ENCODE results near the gene MSH2. TPM values are rescaled to one million over a fixed set of nuclear protein-coding genes. Genes with fewer than 3 reads are reported as not detected.

MSH2 gene
- total and polyA plus RNA-seq, 5 donors from 2014 or later, result 12.9 to 29.9 (median 29.0) TPM

GRCh38 chr2:47456851-47457250 is 53.9 kb downstream of the MSH2 start:
- H3K27ac ChIP-seq (ENCODE audit: insufficient read depth, low read length, poor library complexity, severe bottlenecking), result no peak overlapping the region
- H3K4me1 ChIP-seq (ENCODE audit: control insufficient read depth, insufficient read depth, low read length, poor library complexity, severe bottlenecking), result no peaks in the 10 kb centered on the region
- no peaks in the 10 kb centered on the region for H3K27me3 ChIP-seq (ENCODE audit: control insufficient read depth, insufficient read depth, low read length)
- Mint-ChIP-seq H3K9me3 (peaks cover 0 to 2% (median 0%) of the 10 kb centered on the region in 7 donors), H3K4me3 (no peak overlapping the region), H3K4me1 (peaks cover 15 to 28% (median 19%) of the 10 kb centered on the region in 4 donors), H3K27me3 (no peaks in the 10 kb centered on the region), H3K27ac (peak overlapping the region in 1 of 3 donors; percentile 72), H3K36me3 (peaks cover 39% of the 10 kb centered on the region)
- no peak for ATAC-seq (ENCODE audit: low read depth in 2 of 2)
- H3K9me3 ChIP-seq (ENCODE audit: control insufficient read depth in 2 of 2, low read length in 2 of 2), result no peaks in the 10 kb centered on the region
- no peak overlapping the region for H3K4me3 ChIP-seq (ENCODE audit: low read depth, low read length)
- H3K36me3 ChIP-seq (ENCODE audit: control insufficient read depth, insufficient read depth, low read length), result peaks cover 6% of the 10 kb centered on the region
- no peak for DNase-seq

GRCh38 chr2:47457268-47457667 is 54.3 kb downstream of the MSH2 start:
- no peak for ATAC-seq (ENCODE audit: low read depth in 2 of 2)

GRCh38 chr2:47459021-47459420 is 56.1 kb downstream of the MSH2 start:
- Histone ChIP-seq H3K27me3 (ENCODE audit: control insufficient read depth, insufficient read depth, low read length) (no peaks in the 10 kb centered on the region), H3K36me3 (ENCODE audit: control insufficient read depth, insufficient read depth, low read length) (peaks cover 12% of the 10 kb centered on the region), H3K4me3 (ENCODE audit: low read depth, low read length) (no peak overlapping the region), H3K27ac (ENCODE audit: insufficient read depth, low read length, poor library complexity, severe bottlenecking) (no peak overlapping the region), H3K4me1 (ENCODE audit: control insufficient read depth, insufficient read depth, low read length, poor library complexity, severe bottlenecking) (no peaks in the 10 kb centered on the region), H3K9me3 (ENCODE audit: control insufficient read depth in 2 of 2, low read length in 2 of 2) (no peaks in the 10 kb centered on the region)
- no peaks in the 10 kb centered on the region for H3K27me3 Mint-ChIP-seq
- DNase-seq (no peak), ATAC-seq (ENCODE audit: low read depth in 2 of 2) (no peak)
- no peak overlapping the region for H3K4me3 Mint-ChIP-seq
- peaks cover 0 to 2% (median 0%) of the 10 kb centered on the region in 7 donors for H3K9me3 Mint-ChIP-seq
- H3K27ac Mint-ChIP-seq, result peak overlapping the region; percentile 1 to 22 (median 2)
- H3K4me1 Mint-ChIP-seq, result peaks cover 12 to 28% (median 19%) of the 10 kb centered on the region in 4 donors
- peaks cover 48% of the 10 kb centered on the region for H3K36me3 Mint-ChIP-seq

More at GRCh38 chr2:47457268-47457667, 54.3 kb downstream of the MSH2 start:
- no peak for DNase-seq
- H3K4me1 ChIP-seq (ENCODE audit: control insufficient read depth, insufficient read depth, low read length, poor library complexity, severe bottlenecking), result no peaks in the 10 kb centered on the region
- no peak overlapping the region for H3K27ac ChIP-seq (ENCODE audit: insufficient read depth, low read length, poor library complexity, severe bottlenecking)
- Mint-ChIP-seq H3K9me3 (peaks cover 0 to 2% (median 0%) of the 10 kb centered on the region in 7 donors), H3K4me1 (peaks cover 15 to 28% (median 19%) of the 10 kb centered on the region in 4 donors), H3K27me3 (no peaks in the 10 kb centered on the region), H3K27ac (peak overlapping the region in 1 of 3 donors; percentile 72), H3K36me3 (peaks cover 38% of the 10 kb centered on the region), H3K4me3 (no peak overlapping the region)
- no peaks in the 10 kb centered on the region for H3K27me3 ChIP-seq (ENCODE audit: control insufficient read depth, insufficient read depth, low read length)
- peaks cover 6% of the 10 kb centered on the region for H3K36me3 ChIP-seq (ENCODE audit: control insufficient read depth, insufficient read depth, low read length)
- H3K4me3 ChIP-seq (ENCODE audit: low read depth, low read length), result no peak overlapping the region
- no peaks in the 10 kb centered on the region for H3K9me3 ChIP-seq (ENCODE audit: control insufficient read depth in 2 of 2, low read length in 2 of 2)

GRCh38 chr2:47460766-47461165 is 57.8 kb downstream of the MSH2 start:
- H3K36me3 Mint-ChIP-seq, result peaks cover 53% of the 10 kb centered on the region
- Histone ChIP-seq H3K27ac (ENCODE audit: insufficient read depth, low read length, poor library complexity, severe bottlenecking) (no peak overlapping the region), H3K4me3 (ENCODE audit: low read depth, low read length) (no peak overlapping the region), H3K36me3 (ENCODE audit: control insufficient read depth, insufficient read depth, low read length) (peaks cover 19% of the 10 kb centered on the region), H3K27me3 (ENCODE audit: control insufficient read depth, insufficient read depth, low read length) (no peaks in the 10 kb centered on the region), H3K4me1 (ENCODE audit: control insufficient read depth, insufficient read depth, low read length, poor library complexity, severe bottlenecking) (no peaks in the 10 kb centered on the region), H3K9me3 (ENCODE audit: control insufficient read depth in 2 of 2, low read length in 2 of 2) (no peaks in the 10 kb centered on the region)
- H3K9me3 Mint-ChIP-seq, result peaks cover 0 to 2% (median 0%) of the 10 kb centered on the region in 7 donors
- peaks cover 12 to 28% (median 17%) of the 10 kb centered on the region in 4 donors for H3K4me1 Mint-ChIP-seq
- no peak overlapping the region for H3K4me3 Mint-ChIP-seq
- ATAC-seq (ENCODE audit: low read depth in 2 of 2), result no peak
- H3K27me3 Mint-ChIP-seq, result no peaks in the 10 kb centered on the region
- H3K27ac Mint-ChIP-seq, result no peak overlapping the region
- DNase-seq, result no peak

GRCh38 chr2:47471429-47472116 is 68.6 kb downstream of the MSH2 start:
- Histone ChIP-seq H3K4me3 (ENCODE audit: low read depth, low read length) (no peak overlapping the region), H3K4me1 (ENCODE audit: control insufficient read depth, insufficient read depth, low read length, poor library complexity, severe bottlenecking) (no peaks in the 10 kb centered on the region), H3K27me3 (ENCODE audit: control insufficient read depth, insufficient read depth, low read length) (no peaks in the 10 kb centered on the region), H3K9me3 (ENCODE audit: control insufficient read depth in 2 of 2, low read length in 2 of 2) (no peaks in the 10 kb centered on the region), H3K36me3 (ENCODE audit: control insufficient read depth, insufficient read depth, low read length) (peaks cover 38% of the 10 kb centered on the region), H3K27ac (ENCODE audit: insufficient read depth, low read length, poor library complexity, severe bottlenecking) (no peak overlapping the region)
- H3K9me3 Mint-ChIP-seq, result no peaks in the 10 kb centered on the region
- no peak overlapping the region for H3K4me3 Mint-ChIP-seq
- DNase-seq, result no peak
- H3K36me3 Mint-ChIP-seq, result peaks cover 31% of the 10 kb centered on the region
- H3K27ac Mint-ChIP-seq, result no peak overlapping the region
- ATAC-seq (ENCODE audit: low read depth in 2 of 2), result no peak
- peaks cover 0 to 4% (median 0%) of the 10 kb centered on the region in 4 donors for H3K4me1 Mint-ChIP-seq
- no peaks in the 10 kb centered on the region for H3K27me3 Mint-ChIP-seq

- Histone ChIP-seq H3K9me3 (ENCODE audit: control insufficient read depth in 2 of 2, low read length in 2 of 2) (no peaks in the 10 kb centered on the region), H3K4me3 (ENCODE audit: low read depth, low read length) (no peak overlapping the region), H3K27ac (ENCODE audit: insufficient read depth, low read length, poor library complexity, severe bottlenecking) (no peak overlapping the region), H3K4me1 (ENCODE audit: control insufficient read depth, insufficient read depth, low read length, poor library complexity, severe bottlenecking) (no peaks in the 10 kb centered on the region), H3K36me3 (ENCODE audit: control insufficient read depth, insufficient read depth, low read length) (peaks cover 44% of the 10 kb centered on the region), H3K27me3 (ENCODE audit: control insufficient read depth, insufficient read depth, low read length) (no peaks in the 10 kb centered on the region)
- H3K27ac Mint-ChIP-seq, result no peak overlapping the region
- H3K4me1 Mint-ChIP-seq, result peaks cover 0 to 2% (median 0%) of the 10 kb centered on the region in 4 donors
- no peak for ATAC-seq (ENCODE audit: low read depth in 2 of 2)
- no peaks in the 10 kb centered on the region for H3K27me3 Mint-ChIP-seq
- peaks cover 56% of the 10 kb centered on the region for H3K36me3 Mint-ChIP-seq
- no peaks in the 10 kb centered on the region for H3K9me3 Mint-ChIP-seq
- no peak overlapping the region for H3K4me3 Mint-ChIP-seq
- DNase-seq, result no peak
These were observed 76.9 kb downstream of the MSH2 start for GRCh38 chr2:47479863-47480262.

- peaks cover 22% of the 10 kb centered on the region for H3K36me3 ChIP-seq (ENCODE audit: control insufficient read depth, insufficient read depth, low read length)
These were observed 80.2 kb downstream of the MSH2 start for GRCh38 chr2:47483191-47483590.

GRCh38 chr2:47484396-47484795 is 81.4 kb downstream of the MSH2 start:
- H3K27ac ChIP-seq (ENCODE audit: insufficient read depth, low read length, poor library complexity, severe bottlenecking), result no peak overlapping the region
- H3K4me3 Mint-ChIP-seq, result no peak overlapping the region
- peaks cover 14% of the 10 kb centered on the region for H3K36me3 ChIP-seq (ENCODE audit: control insufficient read depth, insufficient read depth, low read length)
- H3K4me3 ChIP-seq (ENCODE audit: low read depth, low read length), result no peak overlapping the region
- no peaks in the 10 kb centered on the region for H3K27me3 Mint-ChIP-seq
- H3K9me3 Mint-ChIP-seq, result no peaks in the 10 kb centered on the region
- H3K36me3 Mint-ChIP-seq, result peaks cover 36% of the 10 kb centered on the region
- no peak for ATAC-seq (ENCODE audit: low read depth in 2 of 2)
- H3K9me3 ChIP-seq (ENCODE audit: control insufficient read depth in 2 of 2, low read length in 2 of 2), result no peaks in the 10 kb centered on the region
- no peak overlapping the region for H3K27ac Mint-ChIP-seq
- peaks cover 0 to 11% (median 8%) of the 10 kb centered on the region in 4 donors for H3K4me1 Mint-ChIP-seq
- no peaks in the 10 kb centered on the region for H3K27me3 ChIP-seq (ENCODE audit: control insufficient read depth, insufficient read depth, low read length)
- no peaks in the 10 kb centered on the region for H3K4me1 ChIP-seq (ENCODE audit: control insufficient read depth, insufficient read depth, low read length, poor library complexity, severe bottlenecking)
- DNase-seq, result no peak

More at GRCh38 chr2:47483191-47483590, 80.2 kb downstream of the MSH2 start:
- Histone ChIP-seq H3K4me1 (ENCODE audit: control insufficient read depth, insufficient read depth, low read length, poor library complexity, severe bottlenecking) (no peaks in the 10 kb centered on the region), H3K27me3 (ENCODE audit: control insufficient read depth, insufficient read depth, low read length) (no peaks in the 10 kb centered on the region), H3K4me3 (ENCODE audit: low read depth, low read length) (no peak overlapping the region), H3K27ac (ENCODE audit: insufficient read depth, low read length, poor library complexity, severe bottlenecking) (no peak overlapping the region), H3K9me3 (ENCODE audit: control insufficient read depth in 2 of 2, low read length in 2 of 2) (no peaks in the 10 kb centered on the region)
- Mint-ChIP-seq H3K27me3 (no peaks in the 10 kb centered on the region), H3K4me3 (no peak overlapping the region), H3K36me3 (peaks cover 44% of the 10 kb centered on the region), H3K9me3 (no peaks in the 10 kb centered on the region), H3K27ac (no peak overlapping the region), H3K4me1 (peaks cover 0 to 11% (median 8%) of the 10 kb centered on the region in 4 donors)
- no peak for DNase-seq
- ATAC-seq (ENCODE audit: low read depth in 2 of 2), result no peak

All from CD4-positive, CD25-positive, alpha-beta regulatory T cell (primary cell).